GM23338 (cell line): ENCODE results near the gene IGSF21. TPM values are rescaled to one million over a fixed set of nuclear protein-coding genes. Genes with fewer than 3 reads are reported as not detected.

ENCODE experiments used
- ATAC-seq: fragments of 200-7000 bp; cut with Tn5 transposase; 3 replicates; pipeline ENCODE4 v1.9.1; 2020
- DNase-seq: peaks from one replicate; pipeline ENCODE4 v3.0.0-alpha.2; 2015; ENCODE audit warnings: low spot score
- H2AFZ ChIP-seq: fragments of 200-600 bp; sonication (generic); 2 replicates; pipeline ENCODE4 v1.8.0; 2016; ENCODE audit warnings: antibody characterized with exemption, mild to moderate bottlenecking, moderate library complexity
- H3F3A ChIP-seq: fragments of 200-600 bp; sonication (generic); replicated peaks from 2 replicates; pipeline ENCODE4 v1.8.0; 2017; ENCODE audit warnings: antibody characterized with exemption, mixed run types, low read depth
- H3K27ac ChIP-seq: fragments of 200-600 bp; sonication (generic); 2 replicates; pipeline ENCODE4 v1.6.1; 2016; ENCODE audit warnings: low read depth
- H3K27me3 ChIP-seq: fragments of 200-600 bp; sonication (generic); 2 replicates; pipeline ENCODE4 v1.8.0; 2016; ENCODE audit warnings: mild to moderate bottlenecking, mixed run types, moderate library complexity; ENCODE audit not compliant: insufficient read depth
- H3K36me3 ChIP-seq: fragments of 200-600 bp; sonication (generic); 2 replicates; pipeline ENCODE4 v1.8.0; 2016; ENCODE audit warnings: mild to moderate bottlenecking; ENCODE audit not compliant: insufficient read depth
- H3K4me1 ChIP-seq: fragments of 200-600 bp; sonication (generic); 2 replicates; pipeline ENCODE4 v1.8.0; 2016; ENCODE audit warnings: mild to moderate bottlenecking, moderate library complexity; ENCODE audit not compliant: insufficient read depth
- H3K4me2 ChIP-seq: fragments of 200-600 bp; sonication (generic); 2 replicates; pipeline ENCODE4 v1.7.1; 2017; ENCODE audit warnings: mixed run types
- H3K4me3 ChIP-seq: fragments of 200-600 bp; sonication (generic); 2 replicates; pipeline ENCODE4 v1.6.1; 2016; ENCODE audit warnings: mixed run types
- H3K79me2 ChIP-seq: fragments of 200-600 bp; sonication (generic); replicated peaks from 2 replicates; pipeline ENCODE4 v1.8.0; 2017; ENCODE audit warnings: mild to moderate bottlenecking; ENCODE audit not compliant: insufficient read depth
- H3K9me2 ChIP-seq: fragments of 200-600 bp; sonication (generic); 2 replicates; pipeline ENCODE4 v1.8.0; 2017; ENCODE audit not compliant: insufficient read depth
- H4K20me1 ChIP-seq: fragments of 200-600 bp; sonication (generic); replicated peaks from 2 replicates; pipeline ENCODE4 v1.8.0; 2017; ENCODE audit warnings: mild to moderate bottlenecking; ENCODE audit not compliant: insufficient read depth
- H3K27ac Mint-ChIP-seq: 2 replicates; pipeline ENCODE4 v1.8.0; 2020; ENCODE audit warnings: inconsistent platforms, mild to moderate bottlenecking, moderate library complexity, mixed read lengths
- H3K27me3 Mint-ChIP-seq: 3 replicates; pipeline ENCODE4 v1.8.0; 2022; ENCODE audit warnings: low read depth, mild to moderate bottlenecking, moderate library complexity, mixed read lengths, inconsistent platforms; ENCODE audit not compliant: insufficient read depth, poor library complexity
- H3K36me3 Mint-ChIP-seq: 3 replicates; pipeline ENCODE4 v1.8.0; 2021; ENCODE audit warnings: low read depth, mild to moderate bottlenecking, inconsistent platforms, moderate library complexity, mixed read lengths
- H3K4me1 Mint-ChIP-seq: 3 replicates; pipeline ENCODE4 v1.8.0; 2020; ENCODE audit warnings: mild to moderate bottlenecking, inconsistent platforms, mixed read lengths
- H3K4me3 Mint-ChIP-seq: 3 replicates; pipeline ENCODE4 v1.8.0; 2021; ENCODE audit warnings: moderate library complexity, mild to moderate bottlenecking, inconsistent platforms, mixed read lengths
- H3K9me3 Mint-ChIP-seq: 3 replicates; pipeline ENCODE4 v1.8.0; 2020; ENCODE audit warnings: moderate library complexity, mild to moderate bottlenecking, inconsistent platforms, mixed read lengths
- CREB1 ChIP-seq: fragments of 250-450 bp; sonication (Bioruptor Pico); IDR thresholded peaks from 2 replicates; pipeline ENCODE4 v1.5.0; 2020; ENCODE audit warnings: low read depth, mild to moderate bottlenecking, moderate library complexity
- EZH2 ChIP-seq: fragments of 200-600 bp; sonication (generic); IDR thresholded peaks from one replicate; pipeline ENCODE4 v1.8.0; 2017; ENCODE audit warnings: antibody characterized with exemption, mild to moderate bottlenecking, low read depth; ENCODE audit not compliant: unreplicated experiment
- JUNB ChIP-seq: IDR thresholded peaks from one replicate; pipeline ENCODE4 v1.6.1; 2016; ENCODE audit warnings: antibody characterized with exemption; ENCODE audit not compliant: unreplicated experiment
- POLR2AphosphoS5 ChIP-seq: IDR thresholded peaks from 2 replicates; pipeline ENCODE4 v1.6.1; 2016; ENCODE audit warnings: antibody characterized with exemption, low read depth
- STAT1 ChIP-seq: IDR thresholded peaks from one replicate; pipeline ENCODE4 v1.6.1; 2016; ENCODE audit warnings: antibody characterized with exemption; ENCODE audit not compliant: unreplicated experiment
- polyA plus RNA-seq: library from polyadenylated mRNA; unstranded; fragments of >200 nt; fragmentation: Nextera tagmentation; extraction: Ambion mirVana; gene quantifications from 2 replicates; pipeline ENCODE4 v1.2.1, GENCODE V29; 2016
- total RNA-seq: library from RNA; depleted of rRNA; stranded (reverse); fragments of >200 nt; shearing (Covaris generic); gene quantifications from 2 replicates; pipeline ENCODE4 v1.2.3, GENCODE V29; 2014
- TF ChIP-seq, protein P1 (sequence below): fragments of 250-450 bp; sonication (Bioruptor Pico); IDR thresholded peaks from 2 replicates; pipeline ENCODE4 v1.5.0; 2020; ENCODE audit warnings: mild to moderate bottlenecking, moderate library complexity
- TF ChIP-seq, protein P2 (sequence below): IDR thresholded peaks from one replicate; pipeline ENCODE4 v1.6.1; 2018; ENCODE audit warnings: antibody characterized with exemption; ENCODE audit not compliant: unreplicated experiment
- TF ChIP-seq, protein P3 (sequence below): IDR thresholded peaks from 2 replicates; pipeline ENCODE4 v1.6.1; 2016; ENCODE audit warnings: antibody characterized with exemption

Gene IGSF21
- total and polyA plus RNA-seq, 2 experiments from 2014 or later: 15.6 to 15.7 TPM

DNA sequence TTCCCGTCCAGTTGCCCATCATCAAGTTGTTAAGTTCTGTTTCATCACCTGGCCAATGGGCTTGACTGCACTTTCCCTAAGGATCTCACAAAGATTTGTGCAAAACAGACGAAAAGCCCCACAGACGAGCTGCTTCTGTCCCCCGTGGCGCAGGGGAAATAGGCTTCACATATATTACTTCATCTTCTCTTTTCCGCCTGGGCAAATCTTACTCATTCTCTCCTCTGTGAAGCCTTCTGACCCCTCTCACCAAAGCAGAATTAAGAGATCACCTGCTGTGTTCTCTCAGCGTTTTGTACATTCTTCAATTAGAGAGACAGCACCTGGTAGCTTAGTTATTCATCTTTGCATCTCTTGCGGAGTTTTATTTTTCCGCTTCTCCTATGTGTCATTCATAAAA is 129.8 kb downstream of the IGSF21 start:
- peaks cover 48% of the 10 kb centered on the region for H3K4me1 Mint-ChIP-seq
- no peak overlapping the region for H3K27ac ChIP-seq
- peaks cover 6% of the 10 kb centered on the region for H3K27me3 Mint-ChIP-seq
- no peaks in the 10 kb centered on the region for H3K79me2 ChIP-seq
- peaks cover 18% of the 10 kb centered on the region for H3K36me3 Mint-ChIP-seq
- H3K4me2 ChIP-seq: no peak overlapping the region
- no peaks in the 10 kb centered on the region; the same call in none of the 2 replicates for H3K9me2 ChIP-seq
- H3K36me3 ChIP-seq: no peaks in the 10 kb centered on the region
- H3K4me3 Mint-ChIP-seq: no peak overlapping the region
- no peaks in the 10 kb centered on the region for H4K20me1 ChIP-seq
- peaks cover 19% of the 10 kb centered on the region; the same call in 1 of the 2 replicates for H3K4me1 ChIP-seq
- ATAC-seq (no peak), DNase-seq (no peak)
- no peak overlapping the region for H3K4me3 ChIP-seq
- TF ChIP-seq CREB1 (CRISPR knock-in tag) (no peak), STAT1 (no peak), JUNB (no peak)
- TF ChIP-seq, protein P1, sequence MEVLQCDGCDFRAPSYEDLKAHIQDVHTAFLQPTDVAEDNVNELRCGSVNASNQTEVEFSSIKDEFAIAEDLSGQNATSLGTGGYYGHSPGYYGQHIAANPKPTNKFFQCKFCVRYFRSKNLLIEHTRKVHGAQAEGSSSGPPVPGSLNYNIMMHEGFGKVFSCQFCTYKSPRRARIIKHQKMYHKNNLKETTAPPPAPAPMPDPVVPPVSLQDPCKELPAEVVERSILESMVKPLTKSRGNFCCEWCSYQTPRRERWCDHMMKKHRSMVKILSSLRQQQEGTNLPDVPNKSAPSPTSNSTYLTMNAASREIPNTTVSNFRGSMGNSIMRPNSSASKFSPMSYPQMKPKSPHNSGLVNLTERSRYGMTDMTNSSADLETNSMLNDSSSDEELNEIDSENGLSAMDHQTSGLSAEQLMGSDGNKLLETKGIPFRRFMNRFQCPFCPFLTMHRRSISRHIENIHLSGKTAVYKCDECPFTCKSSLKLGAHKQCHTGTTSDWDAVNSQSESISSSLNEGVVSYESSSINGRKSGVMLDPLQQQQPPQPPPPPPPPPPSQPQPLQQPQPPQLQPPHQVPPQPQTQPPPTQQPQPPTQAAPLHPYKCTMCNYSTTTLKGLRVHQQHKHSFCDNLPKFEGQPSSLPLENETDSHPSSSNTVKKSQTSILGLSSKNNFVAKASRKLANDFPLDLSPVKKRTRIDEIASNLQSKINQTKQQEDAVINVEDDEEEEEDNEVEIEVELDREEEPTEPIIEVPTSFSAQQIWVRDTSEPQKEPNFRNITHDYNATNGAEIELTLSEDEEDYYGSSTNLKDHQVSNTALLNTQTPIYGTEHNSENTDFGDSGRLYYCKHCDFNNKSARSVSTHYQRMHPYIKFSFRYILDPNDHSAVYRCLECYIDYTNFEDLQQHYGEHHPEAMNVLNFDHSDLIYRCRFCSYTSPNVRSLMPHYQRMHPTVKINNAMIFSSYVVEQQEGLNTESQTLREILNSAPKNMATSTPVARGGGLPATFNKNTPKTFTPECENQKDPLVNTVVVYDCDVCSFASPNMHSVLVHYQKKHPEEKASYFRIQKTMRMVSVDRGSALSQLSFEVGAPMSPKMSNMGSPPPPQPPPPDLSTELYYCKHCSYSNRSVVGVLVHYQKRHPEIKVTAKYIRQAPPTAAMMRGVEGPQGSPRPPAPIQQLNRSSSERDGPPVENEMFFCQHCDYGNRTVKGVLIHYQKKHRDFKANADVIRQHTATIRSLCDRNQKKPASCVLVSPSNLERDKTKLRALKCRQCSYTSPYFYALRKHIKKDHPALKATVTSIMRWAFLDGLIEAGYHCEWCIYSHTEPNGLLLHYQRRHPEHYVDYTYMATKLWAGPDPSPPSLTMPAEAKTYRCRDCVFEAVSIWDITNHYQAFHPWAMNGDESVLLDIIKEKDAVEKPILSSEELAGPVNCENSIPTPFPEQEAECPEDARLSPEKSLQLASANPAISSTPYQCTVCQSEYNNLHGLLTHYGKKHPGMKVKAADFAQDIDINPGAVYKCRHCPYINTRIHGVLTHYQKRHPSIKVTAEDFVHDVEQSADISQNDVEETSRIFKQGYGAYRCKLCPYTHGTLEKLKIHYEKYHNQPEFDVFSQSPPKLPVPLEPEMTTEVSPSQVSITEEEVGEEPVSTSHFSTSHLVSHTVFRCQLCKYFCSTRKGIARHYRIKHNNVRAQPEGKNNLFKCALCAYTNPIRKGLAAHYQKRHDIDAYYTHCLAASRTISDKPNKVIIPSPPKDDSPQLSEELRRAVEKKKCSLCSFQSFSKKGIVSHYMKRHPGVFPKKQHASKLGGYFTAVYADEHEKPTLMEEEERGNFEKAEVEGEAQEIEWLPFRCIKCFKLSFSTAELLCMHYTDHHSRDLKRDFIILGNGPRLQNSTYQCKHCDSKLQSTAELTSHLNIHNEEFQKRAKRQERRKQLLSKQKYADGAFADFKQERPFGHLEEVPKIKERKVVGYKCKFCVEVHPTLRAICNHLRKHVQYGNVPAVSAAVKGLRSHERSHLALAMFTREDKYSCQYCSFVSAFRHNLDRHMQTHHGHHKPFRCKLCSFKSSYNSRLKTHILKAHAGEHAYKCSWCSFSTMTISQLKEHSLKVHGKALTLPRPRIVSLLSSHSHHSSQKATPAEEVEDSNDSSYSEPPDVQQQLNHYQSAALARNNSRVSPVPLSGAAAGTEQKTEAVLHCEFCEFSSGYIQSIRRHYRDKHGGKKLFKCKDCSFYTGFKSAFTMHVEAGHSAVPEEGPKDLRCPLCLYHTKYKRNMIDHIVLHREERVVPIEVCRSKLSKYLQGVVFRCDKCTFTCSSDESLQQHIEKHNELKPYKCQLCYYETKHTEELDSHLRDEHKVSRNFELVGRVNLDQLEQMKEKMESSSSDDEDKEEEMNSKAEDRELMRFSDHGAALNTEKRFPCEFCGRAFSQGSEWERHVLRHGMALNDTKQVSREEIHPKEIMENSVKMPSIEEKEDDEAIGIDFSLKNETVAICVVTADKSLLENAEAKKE (CRISPR knock-in tag): no peak
- 0 out of 2 replicates have a peak, but pooled peaks cover 2% of the 10 kb centered on the region for H3F3A ChIP-seq
- peaks cover 5% of the 10 kb centered on the region; the same call in 2 of the 3 replicates for H3K9me3 Mint-ChIP-seq
- H3K27ac Mint-ChIP-seq: no peak overlapping the region
- no peak overlapping the region for H2AFZ ChIP-seq
- no peaks in the 10 kb centered on the region for H3K27me3 ChIP-seq

DNA sequence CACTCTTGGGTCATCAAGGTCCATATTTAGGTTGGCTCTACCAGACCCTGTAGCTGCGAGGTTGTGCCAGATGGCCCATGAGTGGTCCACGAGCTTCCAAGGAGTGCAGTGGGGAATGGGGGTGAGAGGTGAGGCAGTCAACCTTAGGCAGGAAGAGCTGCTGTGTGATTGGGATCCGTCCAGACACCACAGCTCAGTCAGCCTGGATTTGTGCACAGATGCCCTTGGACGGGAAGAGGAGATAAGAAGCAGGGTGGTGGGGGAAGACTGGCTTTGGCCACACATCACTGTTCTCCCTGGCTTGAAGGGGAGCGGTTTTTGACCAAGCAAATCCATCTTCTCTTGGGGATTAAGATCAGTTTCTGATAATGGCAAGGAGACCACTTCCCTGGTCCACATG is 130.6 kb downstream of the IGSF21 start:
- no peak for ATAC-seq
- Mint-ChIP-seq H3K27me3 (peaks cover 6% of the 10 kb centered on the region), H3K36me3 (peaks cover 12% of the 10 kb centered on the region), H3K27ac (no peak overlapping the region), H3K9me3 (no peaks in the 10 kb centered on the region; the same call in 2 of the 3 replicates), H3K4me3 (no peak overlapping the region), H3K4me1 (peaks cover 42% of the 10 kb centered on the region)
- Histone ChIP-seq H3K4me1 (peaks cover 13% of the 10 kb centered on the region; the same call in 1 of the 2 replicates), H3K36me3 (no peaks in the 10 kb centered on the region), H4K20me1 (no peaks in the 10 kb centered on the region), H3K27ac (no peak overlapping the region), H3K27me3 (no peaks in the 10 kb centered on the region), H3K4me2 (no peak overlapping the region), H3K9me2 (no peaks in the 10 kb centered on the region; the same call in 1 of the 2 replicates), H3K79me2 (no peaks in the 10 kb centered on the region), H3F3A (no peaks in the 10 kb centered on the region), H3K4me3 (no peak overlapping the region), H2AFZ (no peak overlapping the region)
- DNase-seq: no peak
- TF ChIP-seq, protein P2, sequence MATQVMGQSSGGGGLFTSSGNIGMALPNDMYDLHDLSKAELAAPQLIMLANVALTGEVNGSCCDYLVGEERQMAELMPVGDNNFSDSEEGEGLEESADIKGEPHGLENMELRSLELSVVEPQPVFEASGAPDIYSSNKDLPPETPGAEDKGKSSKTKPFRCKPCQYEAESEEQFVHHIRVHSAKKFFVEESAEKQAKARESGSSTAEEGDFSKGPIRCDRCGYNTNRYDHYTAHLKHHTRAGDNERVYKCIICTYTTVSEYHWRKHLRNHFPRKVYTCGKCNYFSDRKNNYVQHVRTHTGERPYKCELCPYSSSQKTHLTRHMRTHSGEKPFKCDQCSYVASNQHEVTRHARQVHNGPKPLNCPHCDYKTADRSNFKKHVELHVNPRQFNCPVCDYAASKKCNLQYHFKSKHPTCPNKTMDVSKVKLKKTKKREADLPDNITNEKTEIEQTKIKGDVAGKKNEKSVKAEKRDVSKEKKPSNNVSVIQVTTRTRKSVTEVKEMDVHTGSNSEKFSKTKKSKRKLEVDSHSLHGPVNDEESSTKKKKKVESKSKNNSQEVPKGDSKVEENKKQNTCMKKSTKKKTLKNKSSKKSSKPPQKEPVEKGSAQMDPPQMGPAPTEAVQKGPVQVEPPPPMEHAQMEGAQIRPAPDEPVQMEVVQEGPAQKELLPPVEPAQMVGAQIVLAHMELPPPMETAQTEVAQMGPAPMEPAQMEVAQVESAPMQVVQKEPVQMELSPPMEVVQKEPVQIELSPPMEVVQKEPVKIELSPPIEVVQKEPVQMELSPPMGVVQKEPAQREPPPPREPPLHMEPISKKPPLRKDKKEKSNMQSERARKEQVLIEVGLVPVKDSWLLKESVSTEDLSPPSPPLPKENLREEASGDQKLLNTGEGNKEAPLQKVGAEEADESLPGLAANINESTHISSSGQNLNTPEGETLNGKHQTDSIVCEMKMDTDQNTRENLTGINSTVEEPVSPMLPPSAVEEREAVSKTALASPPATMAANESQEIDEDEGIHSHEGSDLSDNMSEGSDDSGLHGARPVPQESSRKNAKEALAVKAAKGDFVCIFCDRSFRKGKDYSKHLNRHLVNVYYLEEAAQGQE: no peak
- no peak for TF ChIP-seq JUNB
- TF ChIP-seq, protein P3, sequence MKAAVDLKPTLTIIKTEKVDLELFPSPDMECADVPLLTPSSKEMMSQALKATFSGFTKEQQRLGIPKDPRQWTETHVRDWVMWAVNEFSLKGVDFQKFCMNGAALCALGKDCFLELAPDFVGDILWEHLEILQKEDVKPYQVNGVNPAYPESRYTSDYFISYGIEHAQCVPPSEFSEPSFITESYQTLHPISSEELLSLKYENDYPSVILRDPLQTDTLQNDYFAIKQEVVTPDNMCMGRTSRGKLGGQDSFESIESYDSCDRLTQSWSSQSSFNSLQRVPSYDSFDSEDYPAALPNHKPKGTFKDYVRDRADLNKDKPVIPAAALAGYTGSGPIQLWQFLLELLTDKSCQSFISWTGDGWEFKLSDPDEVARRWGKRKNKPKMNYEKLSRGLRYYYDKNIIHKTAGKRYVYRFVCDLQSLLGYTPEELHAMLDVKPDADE: no peak
- no peak for TF ChIP-seq EZH2
- TF ChIP-seq CREB1 (CRISPR knock-in tag): no peak
- no peak for TF ChIP-seq POLR2AphosphoS5
